ENCODE data around the gene RFPL1.

The RFPL1 gene

DNA sequence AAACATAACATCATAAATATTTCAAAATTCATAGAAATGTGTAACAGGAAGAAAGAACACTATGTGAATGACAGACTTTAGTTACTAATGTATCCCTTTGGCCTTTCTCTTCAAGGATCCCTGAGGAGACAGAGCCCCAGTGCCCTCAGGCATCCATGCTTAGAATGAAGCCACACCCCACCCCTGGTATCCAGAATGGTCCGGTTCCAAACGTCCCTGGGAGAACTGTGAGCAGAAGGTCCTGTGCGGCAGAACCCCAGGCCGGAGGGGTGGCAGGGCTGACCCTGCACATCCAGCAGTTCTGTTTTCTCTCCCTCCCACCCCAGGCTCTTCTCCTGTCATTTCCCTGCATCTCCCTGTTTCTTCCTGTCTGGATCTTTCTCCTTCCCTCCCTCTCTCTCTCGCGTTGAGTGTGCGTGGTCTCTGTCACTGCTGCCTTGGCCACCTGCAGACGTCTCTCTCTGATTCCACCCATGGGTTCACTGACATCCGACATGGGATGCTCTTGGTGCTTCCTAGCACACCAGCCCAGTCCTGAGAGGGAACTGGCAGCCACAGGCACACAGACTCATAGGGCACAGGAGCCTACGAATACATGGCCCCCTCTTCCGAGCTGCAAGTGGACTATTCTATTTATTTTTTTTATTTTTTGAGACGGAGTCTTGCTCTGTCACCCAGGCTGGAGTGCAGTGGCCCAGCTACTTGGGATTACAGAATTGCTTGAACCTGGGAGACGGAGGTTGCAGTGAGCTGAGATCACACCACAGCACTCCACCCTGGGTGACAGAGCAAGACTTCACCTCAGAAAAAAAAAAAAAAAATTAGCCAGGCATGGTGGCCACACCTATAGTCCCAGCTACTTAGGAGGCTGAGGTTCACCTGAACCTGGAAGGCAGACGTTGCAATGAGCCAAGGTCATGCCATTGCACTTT lies 5.7 kb downstream of the RFPL1 start:
- no peak for DNase-seq

DNA sequence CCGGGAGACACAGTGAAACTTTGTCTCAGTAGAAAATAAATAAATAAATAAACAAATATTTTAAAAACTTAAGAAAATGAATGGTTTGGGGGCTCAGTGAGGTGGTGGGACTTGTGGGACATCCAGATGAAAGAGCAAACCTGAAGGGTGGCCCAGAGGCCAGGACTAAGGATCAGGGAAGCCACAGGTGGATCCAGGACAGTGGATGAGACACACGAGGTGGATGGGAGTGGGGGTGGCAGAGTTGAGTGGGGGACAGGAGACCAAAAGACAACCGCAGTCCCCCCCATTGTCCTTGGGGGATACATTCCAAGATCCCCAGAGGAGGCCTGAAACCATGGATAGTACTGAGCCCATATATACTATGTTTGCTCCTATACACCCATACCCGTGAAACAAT lies 7.1 kb downstream of the RFPL1 start:
- no peak for DNase-seq

DNA sequence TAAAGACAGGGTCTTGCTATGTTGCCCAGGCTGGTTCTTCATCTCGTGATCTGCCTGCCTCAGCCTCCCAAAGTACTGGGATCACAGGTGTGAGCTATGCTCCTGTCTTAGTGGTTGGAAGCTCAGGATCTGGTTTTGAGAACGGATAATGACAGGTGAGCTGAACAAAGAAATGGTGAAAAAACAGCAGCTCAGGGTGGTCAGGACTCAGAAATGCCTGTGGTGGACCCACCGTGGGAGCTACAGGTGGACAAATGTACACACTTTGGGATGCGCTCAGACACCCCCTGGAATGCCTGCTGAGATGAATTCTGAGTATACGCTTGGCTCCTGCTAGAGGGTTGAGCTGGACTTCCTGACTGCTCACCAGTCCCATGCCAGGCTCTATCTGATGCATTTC lies 9.5 kb downstream of the RFPL1 start:
- no peak for DNase-seq

DNA sequence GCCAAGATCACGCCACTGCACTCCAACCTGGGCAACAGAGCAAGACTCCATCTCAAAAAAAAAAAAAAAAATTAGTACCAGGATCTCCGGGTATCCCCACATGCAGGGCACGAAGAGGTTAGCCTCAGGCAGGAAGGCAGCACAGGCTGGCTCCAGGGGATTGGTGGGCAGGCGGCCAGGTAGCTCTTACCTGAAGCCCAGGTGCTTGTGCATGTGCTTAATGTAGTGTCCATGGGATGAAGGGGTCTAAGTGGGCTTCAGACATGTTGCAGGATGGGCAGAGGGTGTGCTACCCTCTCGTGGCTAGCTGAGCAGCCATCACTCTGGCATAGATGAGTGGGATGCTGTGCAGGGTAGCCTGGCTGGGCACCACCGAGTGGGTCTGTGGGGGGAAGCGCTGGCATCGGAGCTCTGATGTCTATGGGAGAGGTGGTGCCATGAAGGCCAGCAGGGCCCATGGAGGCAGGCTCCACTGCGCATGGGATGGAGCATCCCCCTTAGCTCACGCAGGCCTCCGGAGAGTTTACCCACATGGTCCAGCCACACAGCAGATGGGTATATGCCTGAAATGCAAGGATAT lies 11.0 kb downstream of the RFPL1 start:
- no peak for DNase-seq

DNA sequence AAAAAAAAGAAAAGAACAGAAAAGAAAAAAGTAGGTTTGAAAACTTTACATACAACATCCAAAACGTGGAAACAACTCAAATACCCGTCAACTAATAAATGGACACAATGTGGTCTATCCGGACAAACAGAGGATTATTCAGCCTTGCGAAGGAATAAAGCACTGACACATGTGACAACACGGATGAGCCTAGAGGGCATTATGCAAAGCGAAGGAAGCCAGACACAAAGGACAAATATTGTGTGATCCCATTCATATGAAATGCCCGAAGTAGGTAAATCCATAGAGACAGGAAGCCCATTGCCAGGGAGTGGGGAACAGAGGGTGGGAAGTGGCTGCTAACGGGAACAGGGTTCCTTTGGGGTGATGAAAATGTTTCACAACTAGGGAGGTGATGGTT lies 11.8 kb downstream of the RFPL1 start:
- DNase-seq: no peak

DNA sequence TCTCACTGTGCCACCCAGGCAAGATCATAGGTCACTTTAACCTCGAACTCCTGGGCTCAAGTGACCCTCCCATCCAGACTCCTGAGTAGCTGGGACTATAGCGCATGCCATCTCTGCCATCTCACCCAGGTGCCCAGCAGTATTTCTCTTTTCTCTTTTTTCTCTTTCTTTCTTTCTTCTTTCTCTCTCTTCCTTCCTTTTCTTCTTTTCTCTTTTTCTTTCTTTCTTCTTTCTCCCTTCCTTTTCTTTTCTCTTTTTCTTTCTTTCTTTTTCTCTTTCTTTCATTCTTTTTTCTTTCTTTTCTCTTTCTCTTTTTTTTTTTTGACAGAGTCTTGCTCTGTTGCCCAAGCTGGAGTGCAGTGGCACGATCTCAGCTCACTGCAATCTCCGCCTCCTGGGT lies 13.5 kb downstream of the RFPL1 start:
- DNase-seq: no peak

DNA sequence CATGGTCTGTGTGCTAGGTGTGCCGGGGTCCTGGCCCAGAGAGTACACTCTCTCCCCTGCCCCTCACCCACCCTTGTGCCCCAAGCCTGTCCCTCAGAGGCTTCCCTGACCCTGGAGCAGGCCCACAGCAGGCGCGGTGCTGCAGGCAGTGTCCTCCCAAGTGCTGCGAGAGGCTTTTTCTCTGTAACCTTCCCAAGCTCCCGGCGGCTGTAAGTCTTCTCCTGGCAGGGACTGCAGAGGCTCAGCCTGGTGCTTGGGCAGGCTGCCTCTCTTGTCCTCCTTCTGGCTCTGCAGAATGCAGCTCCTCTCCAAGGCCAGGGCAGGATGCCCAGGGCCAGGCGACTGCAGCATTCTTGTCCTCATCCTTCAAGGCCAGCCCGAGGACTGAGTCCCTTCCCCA lies 15.9 kb downstream of the RFPL1 start:
- DNase-seq: no peak

DNA sequence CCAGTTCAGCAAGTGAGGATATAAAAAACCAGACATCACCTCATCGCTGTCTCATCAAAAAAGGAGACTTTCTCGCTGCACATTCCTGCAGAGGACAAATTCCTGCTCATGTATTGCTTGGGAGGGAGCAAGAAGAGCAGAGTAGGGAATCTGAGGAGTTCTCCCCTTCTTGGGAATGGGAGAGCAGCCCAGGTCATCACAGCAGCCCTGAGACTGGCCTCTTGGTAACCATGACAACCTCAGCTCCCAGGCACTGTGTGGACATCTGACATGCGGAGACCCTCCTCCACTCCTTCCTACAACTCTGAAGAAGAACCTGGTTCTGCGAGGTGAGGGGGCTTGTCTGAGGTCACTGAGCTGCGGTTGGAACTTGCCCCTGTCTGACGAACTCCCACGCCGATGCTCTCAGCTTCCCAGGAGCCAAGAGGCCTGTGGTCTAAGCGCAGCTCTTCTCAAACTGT lies 17.9 kb downstream of the RFPL1 start:
- no peak for DNase-seq

DNA sequence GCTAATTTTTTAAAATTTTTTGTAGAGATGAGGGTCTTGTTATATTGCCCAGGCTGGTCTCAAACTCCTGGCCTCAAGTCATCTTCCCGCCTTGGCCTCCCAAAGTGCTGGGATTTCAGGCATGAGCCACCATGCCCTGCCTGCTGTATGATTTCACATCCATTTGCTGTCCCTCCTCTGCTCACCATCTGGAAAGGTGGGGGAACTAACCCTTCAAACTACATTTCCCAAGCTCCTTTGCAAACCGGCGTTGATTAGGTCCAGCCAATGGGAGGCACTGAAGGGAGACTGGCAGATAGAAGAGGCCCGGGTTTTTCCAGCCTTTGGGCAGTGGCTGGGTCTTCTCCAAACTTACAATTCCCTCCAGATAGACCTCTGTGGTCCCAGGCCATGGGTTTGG lies 19.3 kb downstream of the RFPL1 start:
- no peak for DNase-seq

DNA sequence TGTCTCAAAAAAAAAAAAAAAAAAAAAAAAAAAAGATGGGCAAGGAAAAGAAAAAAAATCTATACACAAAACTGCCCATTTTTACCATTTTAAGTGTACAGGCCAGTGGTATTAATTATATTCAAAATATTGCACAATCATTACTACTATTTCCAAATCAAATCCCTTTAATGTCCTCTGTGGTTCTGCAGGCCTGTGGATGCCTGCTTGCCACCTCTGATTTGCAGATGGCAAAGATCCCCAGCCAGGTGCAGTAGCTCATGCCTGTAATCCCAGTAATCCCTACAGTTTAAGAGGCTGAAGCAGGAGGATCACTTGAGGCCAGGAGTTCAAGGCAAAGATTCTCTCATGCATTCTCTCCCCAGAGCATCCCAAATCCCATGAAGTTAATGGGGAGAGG lies 20.2 kb downstream of the RFPL1 start:
- no peak for DNase-seq

DNA sequence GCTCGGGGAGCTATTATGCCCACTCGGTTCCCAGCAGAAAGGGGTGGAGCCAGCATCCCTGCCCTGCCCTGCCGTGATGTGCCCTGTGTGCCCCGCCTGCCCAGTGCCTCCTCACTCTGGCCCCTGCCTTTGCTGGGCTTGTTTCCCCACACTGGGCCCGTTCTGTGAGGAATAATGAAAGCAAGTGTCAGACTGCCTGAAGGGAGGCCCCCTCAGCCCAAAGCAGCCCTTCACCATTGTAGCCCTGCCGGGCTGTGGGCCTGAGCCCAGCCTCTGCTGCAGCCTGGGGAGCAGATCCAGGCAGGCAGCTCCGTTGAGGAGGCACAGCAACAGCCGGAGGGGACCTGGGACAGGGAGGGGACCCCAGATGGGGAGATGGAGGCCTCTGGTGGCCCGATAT lies 21.4 kb downstream of the RFPL1 start:
- DNase-seq: no peak

DNA sequence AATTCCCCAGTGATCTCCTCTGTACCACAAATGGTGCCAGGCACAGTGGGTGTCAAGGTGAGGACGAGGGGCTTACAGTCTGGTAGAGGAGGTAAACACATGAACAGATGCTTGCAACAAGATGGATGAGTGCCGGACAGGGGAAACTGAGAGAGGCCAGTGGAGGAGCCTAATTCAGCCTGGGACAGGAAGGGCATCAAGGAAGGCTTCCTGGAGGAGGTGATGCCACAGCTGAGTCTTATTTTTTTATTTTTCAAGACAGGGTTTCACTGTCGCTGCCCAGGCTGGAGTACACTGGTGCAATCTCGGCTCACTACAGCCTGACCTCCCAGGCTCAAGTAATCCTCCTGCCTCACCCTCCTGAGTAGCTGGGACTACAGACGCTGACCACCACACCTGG lies 22.9 kb downstream of the RFPL1 start:
- no peak for DNase-seq

DNA sequence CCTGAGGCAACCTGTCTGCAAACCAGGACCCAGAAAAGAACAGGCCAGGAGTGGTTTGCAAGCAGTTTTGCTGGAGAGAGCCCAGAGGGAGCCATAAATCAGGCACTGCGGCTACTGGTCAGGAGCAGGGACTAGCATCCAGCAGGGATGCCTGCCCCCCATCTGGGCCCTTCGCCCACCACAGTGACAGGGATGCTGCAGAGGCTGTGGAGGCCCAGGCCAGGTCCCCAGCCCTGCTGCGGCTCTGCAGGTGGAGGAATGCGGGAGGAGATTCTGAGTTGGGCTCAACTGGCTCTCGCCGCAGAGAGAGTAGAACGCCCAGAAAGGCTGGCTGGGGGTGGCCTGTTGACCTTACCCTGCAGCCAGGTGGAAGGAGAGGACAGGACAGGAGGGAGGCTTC lies 25.2 kb downstream of the RFPL1 start:
- DNase-seq: no peak

DNA sequence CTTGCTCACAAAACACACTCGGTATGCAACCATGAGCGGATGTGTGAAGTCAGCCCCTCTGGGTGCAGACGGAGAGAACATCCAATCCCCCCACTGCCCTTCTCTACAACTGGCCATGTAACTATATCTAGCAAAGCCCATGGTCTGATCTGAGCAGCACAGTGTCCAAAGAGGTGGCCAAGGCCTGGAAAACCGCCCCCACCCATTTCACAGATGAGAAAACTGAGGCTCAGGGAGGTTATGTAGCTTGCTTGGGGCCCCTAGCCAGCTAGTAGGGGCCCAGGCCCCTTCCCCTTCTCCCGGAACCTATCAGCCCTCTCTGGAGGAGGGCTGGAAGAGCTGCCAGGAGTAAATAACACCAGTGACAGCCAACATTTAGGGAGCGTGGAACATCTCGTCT lies 26.2 kb downstream of the RFPL1 start:
- DNase-seq: no peak

DNA sequence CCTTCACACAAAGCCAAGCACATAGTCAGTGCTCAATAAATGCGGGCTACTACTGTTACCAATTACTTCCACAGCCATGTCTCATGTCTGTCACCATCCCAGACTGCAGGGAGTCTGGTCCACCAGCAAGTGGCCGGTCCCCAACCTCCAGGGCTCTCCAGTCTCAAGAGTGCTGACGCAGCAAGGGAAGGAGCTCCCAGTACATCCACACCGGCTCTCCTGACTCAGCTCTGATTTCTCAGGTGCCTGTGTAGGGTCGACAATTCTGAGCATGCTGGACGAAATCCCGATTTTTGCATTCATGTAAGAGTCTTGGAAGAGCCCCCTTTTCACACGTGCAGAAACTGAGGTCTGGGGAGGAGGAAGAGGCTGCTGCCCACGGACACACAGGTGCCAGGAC lies 31.4 kb downstream of the RFPL1 start:
- DNase-seq: no peak

DNA sequence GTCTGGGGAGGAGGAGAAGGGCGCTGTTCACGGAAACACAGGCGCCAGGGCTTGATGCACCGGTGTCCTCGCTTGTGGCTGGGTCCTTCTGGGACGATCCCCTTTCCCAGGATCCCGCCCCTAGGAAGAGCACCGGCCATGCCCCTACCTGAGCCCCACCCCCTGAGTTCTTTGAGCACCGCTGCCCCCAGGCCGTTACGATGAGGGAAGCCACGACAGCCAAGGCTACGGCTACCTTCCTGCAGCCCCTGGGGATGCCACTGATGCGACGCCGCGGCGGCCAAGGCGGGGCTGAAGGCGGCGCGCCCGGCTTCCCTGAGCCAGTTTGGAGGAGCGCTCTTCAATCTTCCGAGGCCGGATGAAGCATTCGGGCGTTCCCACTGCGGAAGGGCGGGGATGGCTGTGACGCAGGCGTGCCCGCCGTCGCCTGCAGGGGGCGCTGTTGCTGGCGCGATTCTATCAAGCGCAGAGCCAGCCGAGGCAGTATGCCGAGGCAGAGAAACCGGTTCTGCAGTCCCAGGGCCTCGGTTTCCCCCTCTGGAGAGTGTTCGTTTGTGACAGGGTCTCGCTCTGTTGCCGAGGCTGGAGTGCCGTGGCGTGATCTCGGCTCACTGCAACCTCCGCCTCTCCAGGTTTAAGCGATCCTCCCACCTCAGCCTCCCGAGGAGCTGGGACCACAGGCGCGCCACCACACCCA lies 31.9 kb downstream of the RFPL1 start:
- DNase-seq: peak; percentile 47

DNA sequence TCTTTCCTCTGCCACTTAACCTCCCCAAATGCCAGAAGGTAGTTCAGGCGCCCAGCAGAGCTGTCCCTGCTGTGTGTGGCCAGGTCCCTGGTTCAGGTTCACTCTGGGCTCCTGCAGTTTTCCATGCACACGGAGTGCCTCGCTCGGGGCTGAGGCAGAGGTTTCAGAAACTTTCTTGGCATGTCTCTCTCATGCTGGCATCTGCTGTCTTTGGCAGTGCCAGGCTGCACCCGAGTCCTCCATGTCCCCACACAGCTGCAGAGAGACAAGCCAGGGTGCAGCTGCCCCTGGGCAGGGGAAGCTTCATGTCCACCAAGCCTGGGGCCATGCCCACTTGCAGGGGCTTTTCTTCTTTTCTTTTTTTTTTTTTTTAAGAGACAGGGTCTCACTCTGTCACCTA lies 34.6 kb downstream of the RFPL1 start:
- DNase-seq: no peak

DNA sequence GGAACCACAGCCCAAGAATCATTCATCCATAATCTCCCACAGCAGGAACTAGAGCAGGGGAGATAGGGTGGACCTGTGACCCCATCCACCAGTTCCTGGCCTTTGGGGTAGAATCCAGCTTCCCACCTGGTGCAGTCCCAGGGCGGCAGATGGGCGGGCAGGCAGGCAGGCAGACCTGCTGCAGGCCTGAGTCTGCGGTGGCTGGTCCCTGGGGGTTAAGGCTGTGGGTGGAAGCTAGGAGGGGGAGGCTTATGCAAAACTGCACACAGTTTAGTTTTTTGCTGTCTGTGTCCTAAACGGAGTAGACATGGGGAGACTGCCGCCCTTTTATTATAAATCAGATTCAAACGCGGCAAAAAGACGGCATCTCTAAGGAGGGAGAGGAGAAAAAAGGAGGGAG lies 37.2 kb downstream of the RFPL1 start:
- peak; percentile 31 for DNase-seq

DNA sequence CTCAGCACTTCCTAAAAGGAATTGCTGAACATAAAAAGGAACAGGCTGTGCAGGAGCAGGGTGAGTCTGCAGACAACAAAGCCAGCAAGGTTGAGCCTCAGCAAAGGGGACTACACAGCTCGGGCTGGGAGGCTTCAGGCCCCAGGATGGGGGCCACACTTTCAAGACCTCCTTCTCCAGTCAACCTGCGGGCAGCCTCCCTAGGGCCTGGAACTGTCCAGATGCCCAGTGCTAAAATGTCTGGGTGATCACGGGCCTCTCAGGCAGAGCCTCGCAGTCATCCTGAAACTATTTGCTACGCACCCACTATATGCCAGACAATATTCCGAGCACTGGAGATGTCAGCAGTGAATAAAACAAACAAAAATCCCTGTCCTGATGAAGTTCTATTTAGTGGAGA lies 37.7 kb downstream of the RFPL1 start:
- no peak for DNase-seq

DNA sequence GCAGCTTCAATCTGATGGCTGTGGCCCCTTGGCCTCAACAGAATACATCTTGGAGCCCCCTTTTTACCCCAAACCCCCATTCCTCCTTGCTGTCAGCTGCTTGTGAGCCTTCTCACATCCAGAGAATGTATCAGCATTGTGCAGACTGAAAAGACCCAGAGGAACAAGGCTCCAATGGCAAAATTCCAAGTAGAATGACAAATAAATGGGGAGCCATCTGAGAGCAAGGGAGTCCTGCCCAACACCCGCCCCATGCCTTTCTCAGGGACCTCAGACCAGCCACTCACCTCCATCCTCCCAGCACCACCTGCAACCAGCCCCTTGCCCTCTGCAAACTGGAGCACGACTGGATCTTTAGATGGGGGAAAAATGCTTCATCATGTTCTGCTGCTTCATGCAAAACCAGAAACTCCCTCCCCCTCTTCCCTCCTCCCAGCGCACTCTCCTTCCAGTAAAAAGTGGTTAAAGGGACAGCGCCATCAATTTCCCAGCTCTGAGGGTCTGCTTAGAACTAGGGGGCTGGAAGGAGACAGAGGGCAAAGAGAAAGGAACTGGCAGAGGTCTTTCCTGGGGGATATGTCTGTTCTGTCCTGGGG lies 39.4 kb downstream of the RFPL1 start:
- DNase-seq: no peak

DNA sequence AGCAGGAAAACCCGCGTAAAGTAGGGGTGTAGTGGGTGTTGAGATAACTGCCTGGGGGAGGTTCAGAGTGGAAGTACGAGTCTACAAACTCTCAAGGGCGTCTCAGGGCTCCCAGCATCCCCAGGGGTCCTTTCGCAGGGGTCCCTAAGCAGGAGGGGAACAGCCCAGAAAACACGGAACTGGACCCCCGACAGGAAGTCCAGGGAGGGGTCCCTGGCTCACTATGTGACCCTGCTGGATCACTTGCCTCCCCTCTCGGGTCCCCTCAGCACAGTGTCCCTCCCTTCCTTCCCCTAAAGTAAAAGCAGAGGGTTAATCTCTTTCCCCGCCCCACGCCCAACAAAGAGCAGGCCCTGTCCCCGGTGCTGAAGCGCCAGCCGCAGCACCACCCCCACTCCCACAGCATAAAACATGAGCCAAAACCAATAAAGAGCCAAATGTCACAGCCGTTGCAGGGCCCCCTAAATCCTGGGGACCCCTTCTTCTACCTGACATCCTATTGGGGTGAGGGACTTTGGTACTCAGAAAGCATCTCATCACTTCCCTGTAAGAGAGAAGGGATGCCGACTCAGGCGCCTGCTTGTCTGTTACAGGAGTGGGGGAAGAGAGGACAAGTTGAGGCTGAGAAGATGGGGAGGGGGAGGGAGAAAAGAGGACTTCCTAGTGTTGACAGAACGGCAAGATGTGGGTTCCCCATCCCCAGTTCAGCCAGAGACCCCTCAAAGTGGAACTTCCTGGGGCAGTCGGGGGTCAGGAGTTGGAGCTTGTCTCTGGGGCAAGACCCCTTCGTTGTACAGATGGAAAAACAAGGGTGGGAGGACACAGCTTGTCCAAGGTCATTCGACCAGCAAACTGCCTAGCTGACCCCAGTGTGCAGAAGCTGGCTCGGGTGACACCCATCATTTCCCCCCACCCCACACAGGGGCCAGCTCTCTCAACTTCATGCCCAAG lies 40.2 kb downstream of the RFPL1 start:
- DNase-seq: no peak
